C4-2B (cell line): ENCODE data around the gene MIAT.
"Not testable (repeated sequence)": the region's sequence is repeated elsewhere in the genome, so short reads cannot be mapped to it uniquely, and the experiment has no call there.

Experiments
- H3K27ac ChIP-seq: fragments of 450-650 bp; 2 replicates; pipeline ENCODE4 v1.5.1; 2017
- ZFX ChIP-seq: fragments of 450-650 bp; IDR thresholded peaks from 2 replicates; pipeline ENCODE4 v1.6.1; 2017
- TF ChIP-seq, protein P1 (sequence below): fragments of 450-650 bp; conservative IDR thresholded peaks from 2 replicates; pipeline ENCODE4 v1.5.1; 2017; ENCODE audit warnings: mild to moderate bottlenecking

Gene MIAT

GRCh38 chr22:26701323-26701722 lies 43.9 kb downstream of the MIAT start:
- no peak overlapping the region for H3K27ac ChIP-seq
- TF ChIP-seq ZFX = no peak
- TF ChIP-seq, protein P1, sequence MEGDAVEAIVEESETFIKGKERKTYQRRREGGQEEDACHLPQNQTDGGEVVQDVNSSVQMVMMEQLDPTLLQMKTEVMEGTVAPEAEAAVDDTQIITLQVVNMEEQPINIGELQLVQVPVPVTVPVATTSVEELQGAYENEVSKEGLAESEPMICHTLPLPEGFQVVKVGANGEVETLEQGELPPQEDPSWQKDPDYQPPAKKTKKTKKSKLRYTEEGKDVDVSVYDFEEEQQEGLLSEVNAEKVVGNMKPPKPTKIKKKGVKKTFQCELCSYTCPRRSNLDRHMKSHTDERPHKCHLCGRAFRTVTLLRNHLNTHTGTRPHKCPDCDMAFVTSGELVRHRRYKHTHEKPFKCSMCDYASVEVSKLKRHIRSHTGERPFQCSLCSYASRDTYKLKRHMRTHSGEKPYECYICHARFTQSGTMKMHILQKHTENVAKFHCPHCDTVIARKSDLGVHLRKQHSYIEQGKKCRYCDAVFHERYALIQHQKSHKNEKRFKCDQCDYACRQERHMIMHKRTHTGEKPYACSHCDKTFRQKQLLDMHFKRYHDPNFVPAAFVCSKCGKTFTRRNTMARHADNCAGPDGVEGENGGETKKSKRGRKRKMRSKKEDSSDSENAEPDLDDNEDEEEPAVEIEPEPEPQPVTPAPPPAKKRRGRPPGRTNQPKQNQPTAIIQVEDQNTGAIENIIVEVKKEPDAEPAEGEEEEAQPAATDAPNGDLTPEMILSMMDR = no peak

DNA sequence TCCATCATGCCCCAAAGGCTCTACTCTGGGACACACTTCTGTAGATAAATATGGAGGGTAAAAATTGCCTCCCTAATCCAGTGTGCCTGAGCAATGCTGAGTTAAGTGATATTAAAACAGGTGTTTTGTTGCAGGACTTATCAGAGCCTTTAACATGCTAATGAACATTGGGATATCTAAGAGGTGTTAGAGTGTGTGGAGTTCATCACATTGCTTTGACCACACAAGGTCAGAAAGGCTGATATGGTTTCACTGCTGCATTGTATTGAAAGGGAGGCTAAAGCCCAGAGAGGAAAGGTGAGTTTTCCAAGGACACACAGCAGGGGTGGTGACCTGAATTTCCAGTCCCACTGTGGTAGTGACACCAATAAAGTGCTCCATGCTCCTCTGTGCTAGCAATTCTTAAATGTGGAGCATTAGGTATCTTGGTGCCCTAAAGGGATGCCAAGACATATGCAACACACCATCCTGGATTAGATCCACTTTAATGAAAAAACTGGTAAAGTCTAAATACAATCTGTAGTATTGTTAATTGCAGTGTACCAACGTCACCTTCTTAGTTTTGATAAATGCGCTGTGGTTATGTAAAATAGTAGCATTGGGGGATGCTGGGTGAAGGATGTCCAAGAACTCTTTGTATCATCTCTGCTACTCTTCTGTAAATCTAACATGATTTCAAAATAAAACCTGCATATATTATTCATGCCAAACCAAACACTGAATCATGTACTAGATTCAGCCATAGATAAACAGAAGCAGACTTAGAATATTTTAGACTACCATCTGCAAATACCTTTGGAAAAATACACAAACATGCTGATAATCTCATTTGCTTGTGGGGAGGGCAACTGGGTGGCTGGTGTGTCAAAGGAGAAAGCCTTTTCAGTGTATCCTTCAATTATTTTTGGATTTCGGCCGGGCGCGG lies 45.8 kb downstream of the MIAT start:
- TF ChIP-seq ZFX = no peak
- TF ChIP-seq, protein P1 = no peak
- no peak overlapping the region for H3K27ac ChIP-seq

DNA sequence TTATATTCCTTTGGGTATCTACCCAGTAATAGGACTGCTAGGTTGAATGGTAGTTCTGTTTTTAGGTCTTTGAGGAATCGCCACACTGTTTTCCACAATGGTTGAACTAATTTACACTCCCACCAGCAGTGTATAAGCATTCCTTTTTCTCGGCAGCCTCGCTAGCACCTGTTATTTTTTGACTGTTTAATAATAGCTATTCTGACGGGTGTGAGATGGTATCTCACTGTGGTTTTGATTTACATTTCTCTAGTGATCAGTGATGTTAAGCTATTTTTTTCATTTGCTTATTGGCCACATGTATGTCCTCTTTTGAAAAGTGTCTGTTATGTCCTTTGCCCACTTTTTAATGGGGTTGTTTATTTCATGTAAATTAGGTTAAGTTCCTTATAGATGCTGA lies 48.0 kb downstream of the MIAT start:
- H3K27ac ChIP-seq = not testable (repeated sequence)

DNA sequence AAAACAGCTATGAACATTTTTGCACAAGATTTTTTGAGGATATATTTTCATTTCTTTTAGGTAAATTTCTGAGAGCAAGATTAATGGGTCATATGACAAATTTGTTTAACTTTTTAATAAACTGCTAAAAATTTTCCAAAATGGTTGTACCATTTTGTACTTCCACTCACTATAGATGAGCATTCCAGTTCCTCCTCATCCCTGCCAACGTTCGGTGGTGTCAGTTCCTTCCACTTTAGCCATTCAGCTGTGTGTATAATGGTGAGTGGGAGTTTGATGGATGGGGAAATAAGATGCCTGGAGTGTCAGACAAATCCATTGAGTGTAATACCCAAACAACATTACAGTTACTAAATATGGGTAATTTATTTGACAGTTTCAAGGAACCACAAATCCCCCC lies 49.7 kb downstream of the MIAT start:
- H3K27ac ChIP-seq = no peak overlapping the region
- TF ChIP-seq, protein P1 = no peak
- TF ChIP-seq ZFX = no peak

- no peak overlapping the region for H3K27ac ChIP-seq
These were observed 50.2 kb downstream of the MIAT start for GRCh38 chr22:26707581-26707980.

DNA sequence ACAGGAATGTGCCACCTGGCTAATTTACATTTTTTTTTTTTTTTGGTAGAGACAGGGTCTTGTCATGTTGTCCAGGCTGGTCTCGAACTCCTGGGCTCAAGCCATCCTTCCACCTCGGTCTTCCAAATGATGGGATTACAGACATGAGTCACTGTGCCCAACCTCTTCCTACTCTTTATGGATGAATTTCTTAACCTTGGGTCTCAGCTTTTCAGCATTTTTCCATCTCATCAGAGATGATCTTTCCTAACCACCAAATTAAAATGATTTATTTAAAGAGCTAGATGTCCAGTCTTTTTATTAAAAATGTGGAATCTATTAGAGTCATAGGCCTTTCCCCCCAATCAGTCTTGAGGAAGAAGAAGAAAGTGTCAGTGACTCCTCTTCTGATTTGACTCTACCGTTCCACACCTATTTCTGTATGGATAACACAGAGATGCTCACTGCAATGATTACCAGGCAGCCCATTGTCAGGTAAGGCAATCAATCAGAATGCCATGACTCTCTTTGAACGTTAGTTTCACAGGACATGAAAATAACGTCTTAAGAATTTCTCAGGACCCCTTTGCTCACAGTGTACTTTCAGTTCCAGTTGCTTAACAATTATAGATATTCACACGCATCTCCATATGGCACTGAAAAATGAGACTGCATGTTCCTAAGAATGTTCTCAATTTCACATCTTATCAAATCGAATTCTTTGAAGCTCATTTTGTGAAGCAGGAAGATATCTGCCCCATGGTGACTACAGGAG lies 51.0 kb downstream of the MIAT start:
- TF ChIP-seq, protein P1 = no peak
- TF ChIP-seq ZFX = no peak
- H3K27ac ChIP-seq = no peak overlapping the region

More at GRCh38 chr22:26707581-26707980, 50.2 kb downstream of the MIAT start:
- no peak for TF ChIP-seq ZFX
- TF ChIP-seq, protein P1 = no peak

GRCh38 chr22:26709617-26710390 lies 52.4 kb downstream of the MIAT start:
- TF ChIP-seq ZFX = no peak
- TF ChIP-seq, protein P1 = no peak
- H3K27ac ChIP-seq = no peak overlapping the region
